ENCODE measurements around the gene IQGAP1.
A peak's percentile ranks its signal among the peaks of the same experiment; 100 is the strongest.

The IQGAP1 gene

GRCh38 chr15:90530250-90531051 is 142.4 kb downstream of the IQGAP1 start:
- ATAC-seq (peak; percentile 37), DNase-seq (peak; percentile 55)

GRCh38 chr15:90531147-90531546 is 143.1 kb downstream of the IQGAP1 start:
- ATAC-seq, result no peak
- DNase-seq, result no peak

GRCh38 chr15:90535254-90535653 is 147.2 kb downstream of the IQGAP1 start:
- ATAC-seq, result no peak
- DNase-seq, result no peak

- DNase-seq, result no peak
- peak; percentile 61 for ATAC-seq
Observed at GRCh38 chr15:90539789-90540188, 151.7 kb downstream of the IQGAP1 start.

GRCh38 chr15:90540768-90541167 is 152.7 kb downstream of the IQGAP1 start:
- ATAC-seq (no peak), DNase-seq (no peak)

- ATAC-seq, result peak; percentile 49
- no peak for DNase-seq
Observed at GRCh38 chr15:90545095-90545494, 157.1 kb downstream of the IQGAP1 start.

- ATAC-seq (peak; percentile 30), DNase-seq (no peak)
Observed at GRCh38 chr15:90547540-90547939, 159.5 kb downstream of the IQGAP1 start.

- ATAC-seq (no peak), DNase-seq (no peak)
Observed at GRCh38 chr15:90550919-90551318, 162.9 kb downstream of the IQGAP1 start.
